HG03103 (cell line): ENCODE data around the gene INSM2.

Source experiments
- ATAC-seq: cut with Tn5 transposase; IDR thresholded peaks from one replicate; pipeline ENCODE4 v1.9.1; 2021; ENCODE audit warnings: low read depth; ENCODE audit not compliant: unreplicated experiment

The INSM2 gene

GRCh38 chr14:35533357-35534207 lies at the start of gene INSM2:
Gene INSM2 (plus strand): TSS chr14:35534164. CDS start chr14:35534253, 89 bp downstream.
- peak; percentile 72 for ATAC-seq

GRCh38 chr14:35492569-35493014 lies 41.4 kb upstream of the INSM2 start:
- no peak for ATAC-seq

GRCh38 chr14:35495278-35495677 lies 38.7 kb upstream of the INSM2 start:
- ATAC-seq = no peak

GRCh38 chr14:35499180-35499579 lies 34.8 kb upstream of the INSM2 start:
- no peak for ATAC-seq

- ATAC-seq = no peak
Observed at GRCh38 chr14:35503646-35504045, 30.3 kb upstream of the INSM2 start.

GRCh38 chr14:35504260-35504659 lies 29.7 kb upstream of the INSM2 start:
- no peak for ATAC-seq

- ATAC-seq = no peak
Observed at GRCh38 chr14:35506461-35506860, 27.5 kb upstream of the INSM2 start.

- no peak for ATAC-seq
Observed at GRCh38 chr14:35506927-35507326, 27.0 kb upstream of the INSM2 start.

- ATAC-seq = no peak
Observed at GRCh38 chr14:35509846-35510245, 24.1 kb upstream of the INSM2 start.

GRCh38 chr14:35512765-35513164 lies 21.2 kb upstream of the INSM2 start:
- no peak for ATAC-seq

GRCh38 chr14:35515916-35516315 lies 18.0 kb upstream of the INSM2 start:
- no peak for ATAC-seq

- ATAC-seq = no peak
Observed at GRCh38 chr14:35519986-35520385, 14.0 kb upstream of the INSM2 start.

- no peak for ATAC-seq
Observed at GRCh38 chr14:35525695-35526094, 8.3 kb upstream of the INSM2 start.

- no peak for ATAC-seq
Observed at GRCh38 chr14:35526962-35527361, 7.0 kb upstream of the INSM2 start.

- no peak for ATAC-seq
Observed at GRCh38 chr14:35531960-35532747, 1.8 kb upstream of the INSM2 start.

- ATAC-seq = no peak
Observed at GRCh38 chr14:35532783-35533356, 1.1 kb upstream of the INSM2 start.

GRCh38 chr14:35534208-35534872 lies 376 bp downstream of the INSM2 start:
- ATAC-seq = peak; percentile 7

- ATAC-seq = peak; percentile 49
Observed at GRCh38 chr14:35534873-35535482, 1.0 kb downstream of the INSM2 start.

GRCh38 chr14:35535483-35536112 lies 1.6 kb downstream of the INSM2 start:
- no peak for ATAC-seq

GRCh38 chr14:35539969-35540368 lies 6.0 kb downstream of the INSM2 start:
- ATAC-seq = no peak
